B cell (primary cell): ENCODE results near the gene BTBD6. TPM values are rescaled to one million over a fixed set of nuclear protein-coding genes. Genes with fewer than 3 reads are reported as not detected.

ENCODE experiments used
- ATAC-seq: fragments of 200-7000 bp; cut with Tn5 transposase; one replicate; pipeline ENCODE4 v1.10.0; 2021; ENCODE audit warnings: low read depth, mild to moderate bottlenecking, moderate number of reproducible peaks, moderate library complexity
- CTCF ChIA-PET: fragments of 350-600 bp; sonication (Branson Sonifier 250); formaldehyde crosslinking; loops from one replicate; lab custom pipeline; 2021; ENCODE audit warnings: antibody characterized with exemption, inconsistent platforms; lab: Charles Lee
- POLR2A ChIA-PET: fragments of 350-600 bp; sonication (Branson Sonifier 250); formaldehyde crosslinking; loops from one replicate; lab custom pipeline; 2021; ENCODE audit warnings: antibody characterized with exemption; lab: Charles Lee
- DNase-seq: peaks from one replicate; pipeline ENCODE4 v3.0.0; 2013
- H2AFZ ChIP-seq: 2 replicates; pipeline ENCODE4 v1.6.1; 2012; ENCODE audit warnings: mild to moderate bottlenecking, low read depth, low read length; ENCODE audit not compliant: insufficient read depth, poor library complexity, severe bottlenecking
- H3K27ac ChIP-seq, 2 donors: 1 replicate in 1 of 2; 2 replicates in 1 of 2; pipeline ENCODE4 v1.5.1; 2012 to 2013; ENCODE audit warnings: low read length in 2 of 2, mild to moderate bottlenecking in 2 of 2, moderate library complexity in 1 of 2
- H3K27me3 ChIP-seq, 4 experiments: fragments of 200-600 bp in 1 of 4; sonication (generic) in 1 of 4; replicated peaks in 1 of 4; 1 replicate in 2 of 4; 2 replicates in 2 of 4; pipeline versions ENCODE4 v1.6.1 to v1.7.0; 2013 to 2016; ENCODE audit warnings: low read length in 3 of 4, mild to moderate bottlenecking in 2 of 4, mixed read lengths in 1 of 4, moderate library complexity in 1 of 4; ENCODE audit not compliant: insufficient read depth in 4 of 4, control insufficient read depth in 3 of 4; ENCODE audit errors: control extremely low read depth in 1 of 4
- H3K36me3 ChIP-seq, 2 experiments: replicated peaks in 1 of 2; 1 replicate in 1 of 2; 2 replicates in 1 of 2; pipeline versions ENCODE4 v1.6.1 to v1.7.1; 2013; ENCODE audit warnings: low read length in 1 of 2; ENCODE audit not compliant: insufficient read depth in 2 of 2, control insufficient read depth in 1 of 2; ENCODE audit errors: control extremely low read depth in 1 of 2, extremely low read depth in 1 of 2
- H3K4me1 ChIP-seq, 2 donors: fragments of 200-600 bp in 1 of 2; sonication (generic) in 1 of 2; 1 replicate in 1 of 2; 2 replicates in 1 of 2; pipeline versions ENCODE4 v1.5.1 to v1.6.1; 2013 to 2017; ENCODE audit warnings: low read length in 2 of 2; ENCODE audit not compliant: control insufficient read depth in 2 of 2, insufficient read depth in 2 of 2
- H3K4me2 ChIP-seq: replicated peaks from 2 replicates; pipeline ENCODE3; 2012; ENCODE audit warnings: mild to moderate bottlenecking, low read depth, low read length; ENCODE audit not compliant: poor library complexity, severe bottlenecking
- H3K4me3 ChIP-seq, 5 experiments: fragments of 200-600 bp in 1 of 5; sonication (generic) in 1 of 5; 1 replicate in 3 of 5; 2 replicates in 2 of 5; pipeline versions ENCODE4 v1.5.1 to v1.7.0; 2011 to 2016; ENCODE audit warnings: low read length in 4 of 5, mild to moderate bottlenecking in 4 of 5, low read depth in 2 of 5, control low read depth in 1 of 5, moderate library complexity in 1 of 5; ENCODE audit not compliant: insufficient read depth in 1 of 5; ENCODE audit errors: control extremely low read depth in 1 of 5, extremely low read depth in 1 of 5
- H3K79me2 ChIP-seq: fragments of 200-600 bp; sonication (generic); one replicate; pipeline ENCODE4 v1.6.0; 2016; ENCODE audit warnings: low read length; ENCODE audit not compliant: control insufficient read depth, insufficient read depth
- H3K9ac ChIP-seq: fragments of 200-600 bp; sonication (generic); 2 replicates; pipeline ENCODE4 v1.6.1; 2017; ENCODE audit warnings: mild to moderate bottlenecking, low read length, moderate library complexity
- H3K9me3 ChIP-seq, 3 donors: one replicate each; pipeline versions ENCODE4 v1.6.1 to v1.7.1; 2013; ENCODE audit warnings: low read length in 2 of 3; ENCODE audit not compliant: control insufficient read depth in 2 of 3, insufficient read depth in 1 of 3; ENCODE audit errors: control extremely low read depth in 1 of 3
- H4K20me1 ChIP-seq: 2 replicates; pipeline ENCODE4 v1.6.0; 2012; ENCODE audit warnings: mild to moderate bottlenecking, low read length; ENCODE audit not compliant: insufficient read depth, control insufficient read depth, poor library complexity, severe bottlenecking
- H3K27ac Mint-ChIP-seq: one replicate; pipeline ENCODE4 v1.8.0; 2021; ENCODE audit warnings: mixed read lengths
- H3K27me3 Mint-ChIP-seq: one replicate; pipeline ENCODE4 v1.8.0; 2021; ENCODE audit warnings: mixed read lengths
- H3K4me1 Mint-ChIP-seq: one replicate; pipeline ENCODE4 v1.8.0; 2021; ENCODE audit warnings: mixed read lengths
- H3K4me3 Mint-ChIP-seq: one replicate; pipeline ENCODE4 v1.8.0; 2021; ENCODE audit warnings: mixed read lengths
- H3K9me3 Mint-ChIP-seq: one replicate; pipeline ENCODE4 v1.8.0; 2022; ENCODE audit warnings: mixed read lengths; ENCODE audit not compliant: insufficient read depth
- CTCF ChIP-seq: fragments of 200-600 bp; IDR thresholded peaks from one replicate; pipeline ENCODE4 v1.8.0; 2022; ENCODE audit warnings: antibody characterized with exemption, mild to moderate bottlenecking
- EZH2 ChIP-seq: IDR thresholded peaks from 2 replicates; pipeline ENCODE4 v1.6.1; 2012; ENCODE audit warnings: borderline replicate concordance, low read depth, mild to moderate bottlenecking, moderate library complexity, low read length; ENCODE audit not compliant: insufficient read depth, poor library complexity, severe bottlenecking
- WGBS: methylation state at CpG from one replicate; pipeline ENCODE4 v1.1.5; 2013; ENCODE audit warnings: missing lambda C conversion rate; ENCODE audit not compliant: insufficient coverage; 5-methylcytosine and 5-hydroxymethylcytosine counted together
- intact Hi-C: fragments of 100-400 bp; cut with micrococcal nuclease; formaldehyde crosslinking; loops from one replicate; pipeline ENCODE4 v1.10.0; 2022
- polyA plus RNA-seq: library from polyadenylated mRNA; depleted of rRNA; stranded (reverse); fragments of >200 nt; gene quantifications from 2 replicates; pipeline ENCODE4 v1.2.3, GENCODE V29; 2012
- total RNA-seq, 2 donors: library from RNA; stranded (reverse); fragments of 120-200 nt in 1 of 2; gene quantifications; 1 replicate in 1 of 2; 2 replicates in 1 of 2; pipeline versions ENCODE4 v1.2.3 to v1.2.4, GENCODE V29; 2013 to 2022

Gene BTBD6
- total and polyA plus RNA-seq, 2 donors (not counting 1 experiment from before 2014, with no cell fraction given) = 33.4 to 36.1 TPM

GRCh38 chr14:105223260-105223659 lies 25.1 kb upstream of the BTBD6 start:
- intact Hi-C loops = no loop called here
- CTCF ChIA-PET = no interaction called here
- Histone ChIP-seq H3K9me3 (no peaks in the 10 kb centered on the region), H3K4me3 (no peak overlapping the region), H4K20me1 (peaks cover 10% of the 10 kb centered on the region), H3K9ac (no peak overlapping the region), H3K79me2 (peaks cover 5% of the 10 kb centered on the region), H2AFZ (no peak overlapping the region), H3K36me3 (peaks cover 0 to 36% of the 10 kb centered on the region in 2 experiments), H3K27ac (no peak overlapping the region), H3K27me3 (no peaks in the 10 kb centered on the region), H3K4me2 (no peak overlapping the region), H3K4me1 (no peaks in the 10 kb centered on the region)
- Mint-ChIP-seq H3K4me3 (no peak overlapping the region), H3K4me1 (no peaks in the 10 kb centered on the region), H3K9me3 (no peaks in the 10 kb centered on the region), H3K27me3 (no peaks in the 10 kb centered on the region), H3K27ac (no peak overlapping the region)
- 95% methylated on average over 14 of the region's 16 CpGs for WGBS
- no peak for DNase-seq
- no peak for ATAC-seq
- POLR2A ChIA-PET = no interaction called here
- TF ChIP-seq EZH2 (no peak), CTCF (no peak)

DNA sequence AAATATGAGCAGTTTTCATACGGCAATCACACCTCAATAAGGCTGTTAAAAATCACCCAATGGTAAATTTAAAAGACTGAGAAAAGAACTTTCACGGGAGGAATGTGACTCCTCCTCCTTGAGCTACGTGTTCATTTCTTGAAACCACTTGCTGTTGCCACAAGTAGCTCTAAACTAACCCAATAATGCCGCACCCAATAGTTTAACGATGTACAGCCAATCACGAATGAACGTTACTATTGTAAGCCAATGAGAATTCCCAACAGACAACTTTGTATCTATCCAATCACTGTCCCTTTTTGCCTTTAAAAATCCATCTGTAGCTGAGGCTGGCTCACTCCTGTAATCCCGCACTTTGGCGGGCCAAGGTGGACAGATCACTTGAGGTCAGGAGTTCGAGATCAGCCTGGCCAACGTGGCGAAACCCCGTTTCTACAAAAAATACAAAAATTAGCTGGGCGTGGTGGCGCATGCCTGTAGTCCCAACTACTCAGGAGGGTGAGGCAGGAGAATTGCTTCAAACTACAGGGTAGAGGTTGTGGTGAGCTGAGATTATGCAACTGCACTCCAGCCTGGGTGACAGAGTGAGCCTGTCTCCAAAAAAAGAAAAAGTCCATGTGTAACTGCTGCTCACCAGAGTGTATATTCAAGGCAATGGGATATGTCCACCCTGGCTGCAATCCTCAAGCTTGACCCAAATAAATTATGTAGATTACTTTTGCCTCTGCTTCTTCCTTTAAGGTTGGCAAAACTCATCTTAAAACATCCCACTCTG lies 24.4 kb upstream of the BTBD6 start:
- POLR2A ChIA-PET = no interaction called here
- ATAC-seq = no peak
- no peak overlapping the region for H3K4me2 ChIP-seq
- no peak overlapping the region for H3K27ac ChIP-seq
- Mint-ChIP-seq H3K27ac (no peak overlapping the region), H3K9me3 (no peaks in the 10 kb centered on the region), H3K4me3 (no peak overlapping the region), H3K27me3 (no peaks in the 10 kb centered on the region), H3K4me1 (no peaks in the 10 kb centered on the region)
- peaks cover 5% of the 10 kb centered on the region for H3K79me2 ChIP-seq
- no peaks in the 10 kb centered on the region for H3K4me1 ChIP-seq
- WGBS = over 99% methylated on average over 12 of the region's 15 CpGs
- peaks cover 16% of the 10 kb centered on the region for H4K20me1 ChIP-seq
- intact Hi-C loops = no loop called here
- H3K4me3 ChIP-seq = no peak overlapping the region
- H3K27me3 ChIP-seq = no peaks in the 10 kb centered on the region
- H3K9me3 ChIP-seq = no peaks in the 10 kb centered on the region
- H3K36me3 ChIP-seq = peaks cover 0 to 35% of the 10 kb centered on the region in 2 experiments
- H3K9ac ChIP-seq = no peak overlapping the region
- no peak for DNase-seq
- no peak overlapping the region for H2AFZ ChIP-seq
- TF ChIP-seq CTCF (no peak), EZH2 (no peak)
- CTCF ChIA-PET = no interaction called here
